H1 (cell line): ENCODE data around the gene YOD1. TPM values are rescaled to one million over a fixed set of nuclear protein-coding genes. Genes with fewer than 3 reads are reported as not detected.

Source experiments
- MAFK ChIP-seq: IDR thresholded peaks from 2 replicates; pipeline ENCODE4 v1.6.1; 2012; ENCODE audit warnings: low read depth, mild to moderate bottlenecking, improper control_type of control experiment, low read length
- SP1 ChIP-seq: IDR thresholded peaks from 2 replicates; pipeline ENCODE4 v1.6.1; 2011; ENCODE audit warnings: low read depth, low read length
- TEAD4 ChIP-seq: IDR thresholded peaks from 2 replicates; pipeline ENCODE4 v1.6.1; 2012; ENCODE audit warnings: low read depth, low read length, inconsistent platforms, mixed read lengths
- polyA plus RNA-seq, 7 experiments: library from polyadenylated mRNA; depleted of rRNA in 3 of 7; stranded (reverse) in 5 of 7; unstranded in 2 of 7; fragments of >200 nt in 5 of 7; fragments of 200-250 nt in 2 of 7; gene quantifications; 1 replicate in 5 of 7; 2 replicates in 1 of 7; 4 replicates in 1 of 7; pipeline versions ENCODE4 v1.2.1 to v1.2.3, GENCODE V29; 2011 to 2013; ENCODE audit warnings: missing spikeins in 2 of 7, mixed read lengths in 2 of 7
- total RNA-seq: library from RNA; stranded (reverse); fragmentation: NEBNext Ultra II Directional; extraction: Animal tissue kit (Norgen Biotek cat#: 25700); gene quantifications from 2 replicates; pipeline ENCODE4 v1.2.1, GENCODE V29; 2021

The YOD1 gene
- total and polyA plus RNA-seq, 2 of the 8 experiments (the other 6 are each of a cell fraction or from before 2014, with no cell fraction given), result 1.9 to 11.8 TPM

GRCh38 chr1:207032528-207033017 lies 18.4 kb downstream of the YOD1 start, which contains the start of gene C1orf116 (continued):
- TF ChIP-seq TEAD4 (peak; percentile 59; the same call in 1 of the 2 replicates), MAFK (peak; percentile 61; the same call in 1 of the 2 replicates), SP1 (0 out of 2 replicates have a peak, but pooled peaks have one; percentile 48)
